Spleen (tissue), 11 donors: ENCODE data around the gene MEF2C. TPM values are rescaled to one million over a fixed set of nuclear protein-coding genes. Genes with fewer than 3 reads are reported as not detected.

ENCODE experiments used
- polyA plus RNA-seq, 3 donors: library from polyadenylated mRNA; stranded (reverse); fragments of 200-250 nt; gene quantifications; one replicate each; pipeline ENCODE4 v1.2.1, GENCODE V29; 2013
- small RNA-seq, 4 donors: library from RNA; depleted of rRNA; stranded (forward); fragments of <200 nt; gene quantifications; one replicate each; pipeline ENCODE3, GENCODE V24; 2016
- total RNA-seq, 7 donors: library from RNA; depleted of rRNA in 3 of 7; stranded (reverse); fragments of >200 nt in 3 of 7; fragmentation: NEBNext Ultra II Directional in 4 of 7; extraction: Animal tissue kit (Norgen Biotek cat#: 25700) in 4 of 7; gene quantifications; one replicate each; pipeline versions ENCODE4 v1.1.0 to v1.2.1, GENCODE V29; 2016 to 2021
- donor health status: healthy with polysubstance abuse.
- donor health status: DM: no; HTN: no; CAD: no; lungs with moderate emphysema.
- donor health status: DM: no; HTN: no; CAD: no.
- donor health status: Bipolar disorder and iron deficiency.
- donor health status: healthy.
- donor health status: DM: no; HTN: no; CAD: no.
- donor health status: DM: yes; HTN: yes; CAD: no.

The MEF2C gene
- total and polyA plus RNA-seq, 10 donors, result 19.3 to 153 (median 120) TPM

Small RNA genes lying within 50 kb of the gene (small RNA-seq; reads per million reads assigned to genes)
- 0 reads per million in 4 donors for gene AC008525.2
